NCI-H146 (cell line): Measurements from ENCODE around the gene SCIN.
"Not testable (repeated sequence)": the region's sequence is repeated elsewhere in the genome, so short reads cannot be mapped to it uniquely, and the experiment has no call there.

ENCODE experiments used
- DNase-seq: peaks from one replicate; lab custom pipeline; 2025; lab: John Stamatoyannopoulos, UW

Gene SCIN

GRCh38 chr7:12612622-12613021 lies 42.1 kb downstream of the SCIN start:
- no peak for DNase-seq

- DNase-seq: no peak
Observed at GRCh38 chr7:12619461-12620069, 49.0 kb downstream of the SCIN start.

- DNase-seq: no peak
Observed at GRCh38 chr7:12620371-12620770, 49.9 kb downstream of the SCIN start.

- DNase-seq: no peak
Observed at GRCh38 chr7:12623223-12623622, 52.7 kb downstream of the SCIN start.

GRCh38 chr7:12623885-12624498 lies 53.5 kb downstream of the SCIN start:
- DNase-seq: peak; percentile 30

- no peak for DNase-seq
Observed at GRCh38 chr7:12625836-12626235, 55.3 kb downstream of the SCIN start.

GRCh38 chr7:12629816-12630512 lies 59.4 kb downstream of the SCIN start:
- no peak for DNase-seq

GRCh38 chr7:12630513-12630819 lies 59.9 kb downstream of the SCIN start:
- peak; percentile 74 for DNase-seq

GRCh38 chr7:12633582-12633981 lies 63.1 kb downstream of the SCIN start:
- no peak for DNase-seq

- DNase-seq: no peak
Observed at GRCh38 chr7:12635830-12636229, 65.3 kb downstream of the SCIN start.

- no peak for DNase-seq
Observed at GRCh38 chr7:12637328-12637727, 66.8 kb downstream of the SCIN start.

- peak; percentile 24 for DNase-seq
Observed at GRCh38 chr7:12637819-12638592, 67.5 kb downstream of the SCIN start.

- DNase-seq: peak; percentile 37
Observed at GRCh38 chr7:12638851-12639456, 68.4 kb downstream of the SCIN start.

GRCh38 chr7:12640299-12641096 lies 70.0 kb downstream of the SCIN start:
- peak; percentile 11 for DNase-seq

- no peak for DNase-seq
Observed at GRCh38 chr7:12641196-12641595, 70.7 kb downstream of the SCIN start.

GRCh38 chr7:12642508-12642907 lies 72.0 kb downstream of the SCIN start:
- no peak for DNase-seq

- no peak for DNase-seq
Observed at GRCh38 chr7:12643001-12643643, 72.6 kb downstream of the SCIN start.

GRCh38 chr7:12643644-12644043 lies 73.1 kb downstream of the SCIN start:
- no peak for DNase-seq

GRCh38 chr7:12645212-12645611 lies 74.7 kb downstream of the SCIN start:
- not testable (repeated sequence) for DNase-seq

- no peak for DNase-seq
Observed at GRCh38 chr7:12646139-12646538, 75.6 kb downstream of the SCIN start.
